GM13976 (cell line): ENCODE measurements around the gene SDCBP2.

Experiments used
- DNase-seq: peaks from one replicate; pipeline ENCODE4 v3.0.0; 2012; ENCODE audit warnings: low spot score
- CTCF ChIP-seq: IDR thresholded peaks from 2 replicates; pipeline ENCODE4 v1.5.1; 2012; ENCODE audit warnings: borderline replicate concordance, mild to moderate bottlenecking; ENCODE audit not compliant: insufficient read depth; ENCODE audit errors: extremely low read depth, missing control alignments, control extremely low read depth
- in situ Hi-C: fragments of 300-500 bp; cut with MboI; formaldehyde crosslinking; loops from one replicate; pipeline ENCODE4 v1.12.0; 2022; ENCODE audit warnings: low sequenced_read_pairs, mixed read lengths, inconsistent platforms; ENCODE audit not compliant: unreplicated experiment

SDCBP2 gene

GRCh38 chr20:1375515-1375914, 46.6 kb upstream of the SDCBP2 start:
- TF ChIP-seq CTCF = no peak
- DNase-seq = no peak
- in situ Hi-C loops = no loop called here

GRCh38 chr20:1374246-1374645, 45.3 kb upstream of the SDCBP2 start:
- TF ChIP-seq CTCF = no peak
- DNase-seq = no peak
- in situ Hi-C loops = no loop called here

GRCh38 chr20:1373614-1374013, 44.7 kb upstream of the SDCBP2 start:
- TF ChIP-seq CTCF = no peak
- in situ Hi-C loops = no loop called here
- DNase-seq = no peak

GRCh38 chr20:1373036-1373435, 44.1 kb upstream of the SDCBP2 start:
- DNase-seq = no peak
- TF ChIP-seq CTCF = no peak
- in situ Hi-C loops = no loop called here

- in situ Hi-C loops = no loop called here
- no peak for TF ChIP-seq CTCF
- no peak for DNase-seq
Measured at GRCh38 chr20:1371830-1372539, 43.0 kb upstream of the SDCBP2 start.

GRCh38 chr20:1371202-1371782, 42.4 kb upstream of the SDCBP2 start:
- in situ Hi-C loops = no loop called here
- no peak for DNase-seq
- TF ChIP-seq CTCF = no peak
